K562 (cell line): ENCODE results near the gene RNF215.

Experiments
- ARID2 ChIP-seq: fragments of 450-650 bp; IDR thresholded peaks from 2 replicates; pipeline ENCODE4 v1.6.1; 2017; ENCODE audit warnings: antibody characterized with exemption, mild to moderate bottlenecking
- CBX8 ChIP-seq: fragments of 200-600 bp; sonication (generic); IDR thresholded peaks from 2 replicates; pipeline ENCODE4 v1.6.1; 2012; ENCODE audit warnings: borderline replicate concordance, mixed run types, low read depth, mild to moderate bottlenecking, moderate library complexity, mixed read lengths, low read length, control low read depth, inconsistent platforms; ENCODE audit not compliant: poor library complexity, severe bottlenecking; ENCODE audit errors: extremely low read depth
- EZH2 ChIP-seq: IDR thresholded peaks from 2 replicates; pipeline ENCODE4 v1.6.1; 2012; ENCODE audit warnings: low read depth, mild to moderate bottlenecking, inconsistent platforms, low read length, borderline replicate concordance
- FOXK2 ChIP-seq, 2 experiments: fragments of 450-650 bp; IDR thresholded peaks in 1 of 2; conservative IDR thresholded peaks in 1 of 2; 2 replicates each; pipeline ENCODE4 v1.6.1; 2016; ENCODE audit warnings: low read depth in 2 of 2, mild to moderate bottlenecking in 1 of 2
- POLR2A ChIP-seq: fragments of 450-650 bp; conservative IDR thresholded peaks from 2 replicates; pipeline ENCODE4 v1.6.1; 2016
- POLR2AphosphoS5 ChIP-seq: IDR thresholded peaks from 2 replicates; pipeline ENCODE4 v1.6.1; 2011; ENCODE audit warnings: mild to moderate bottlenecking, low read depth, low read length, moderate library complexity; ENCODE audit not compliant: control insufficient read depth, insufficient read depth
- RFX5 ChIP-seq: IDR thresholded peaks from 2 replicates; pipeline ENCODE4 v1.6.1; 2011; ENCODE audit warnings: low read depth, mild to moderate bottlenecking, improper control_type of control experiment, low read length
- SMARCC2 ChIP-seq: fragments of 450-650 bp; IDR thresholded peaks from 2 replicates; pipeline ENCODE4 v1.6.1; 2017; ENCODE audit warnings: antibody characterized with exemption, moderate library complexity, mild to moderate bottlenecking, low read depth
- ZZZ3 ChIP-seq: fragments of 450-650 bp; IDR thresholded peaks from 2 replicates; pipeline ENCODE4 v1.6.1; 2016; ENCODE audit warnings: antibody characterized with exemption, mild to moderate bottlenecking, moderate library complexity
- TF ChIP-seq, protein P1 (sequence below): sonication (generic); formaldehyde crosslinking; IDR thresholded peaks from 2 replicates; pipeline ENCODE4 v1.8.1; 2023; ENCODE audit warnings: mild to moderate bottlenecking, missing genetic modification reagents
- TF ChIP-seq, protein P2 (sequence below): sonication (generic); formaldehyde crosslinking; IDR thresholded peaks from 2 replicates; pipeline ENCODE4 v1.5.0; 2020; ENCODE audit warnings: missing genetic modification reagents
- TF ChIP-seq, protein P3 (sequence below), 3 experiments: IDR thresholded peaks in 2 of 3; conservative IDR thresholded peaks in 1 of 3; 2 replicates each; pipeline ENCODE4 v1.5.1; 2011 to 2012; ENCODE audit warnings: low read length in 3 of 3, mild to moderate bottlenecking in 3 of 3, control low read depth in 2 of 3, improper control_type of control experiment in 1 of 3, inconsistent platforms in 1 of 3, low read depth in 1 of 3, mixed read lengths in 1 of 3, moderate library complexity in 1 of 3; ENCODE audit not compliant: insufficient read depth in 2 of 3

DNA sequence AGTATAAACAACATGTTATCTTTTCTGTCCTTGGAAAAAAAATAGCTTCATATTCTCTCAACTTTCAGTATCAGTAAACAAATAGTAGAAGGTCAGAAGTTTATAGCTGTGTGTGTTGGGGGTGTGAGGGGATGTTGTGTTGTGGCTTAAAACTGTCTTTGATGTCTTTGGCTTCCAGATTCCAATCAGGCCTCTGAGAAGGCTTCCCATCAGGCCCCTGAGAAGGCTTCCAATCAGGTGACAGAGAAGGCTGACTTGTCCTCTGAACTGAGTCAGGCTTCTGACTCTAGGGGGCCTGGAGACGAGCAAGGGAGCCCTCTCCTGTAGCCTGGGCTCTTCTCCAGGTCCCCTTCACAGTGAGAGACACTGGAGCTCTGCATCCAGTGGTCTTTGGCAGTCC, 47.6 kb upstream of the RNF215 start:
- TF ChIP-seq, protein P1, sequence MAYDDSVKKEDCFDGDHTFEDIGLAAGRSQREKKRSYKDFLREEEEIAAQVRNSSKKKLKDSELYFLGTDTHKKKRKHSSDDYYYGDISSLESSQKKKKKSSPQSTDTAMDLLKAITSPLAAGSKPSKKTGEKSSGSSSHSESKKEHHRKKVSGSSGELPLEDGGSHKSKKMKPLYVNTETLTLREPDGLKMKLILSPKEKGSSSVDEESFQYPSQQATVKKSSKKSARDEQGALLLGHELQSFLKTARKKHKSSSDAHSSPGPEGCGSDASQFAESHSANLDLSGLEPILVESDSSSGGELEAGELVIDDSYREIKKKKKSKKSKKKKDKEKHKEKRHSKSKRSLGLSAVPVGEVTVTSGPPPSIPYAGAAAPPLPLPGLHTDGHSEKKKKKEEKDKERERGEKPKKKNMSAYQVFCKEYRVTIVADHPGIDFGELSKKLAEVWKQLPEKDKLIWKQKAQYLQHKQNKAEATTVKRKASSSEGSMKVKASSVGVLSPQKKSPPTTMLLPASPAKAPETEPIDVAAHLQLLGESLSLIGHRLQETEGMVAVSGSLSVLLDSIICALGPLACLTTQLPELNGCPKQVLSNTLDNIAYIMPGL: no peak
- TF ChIP-seq, protein P2, sequence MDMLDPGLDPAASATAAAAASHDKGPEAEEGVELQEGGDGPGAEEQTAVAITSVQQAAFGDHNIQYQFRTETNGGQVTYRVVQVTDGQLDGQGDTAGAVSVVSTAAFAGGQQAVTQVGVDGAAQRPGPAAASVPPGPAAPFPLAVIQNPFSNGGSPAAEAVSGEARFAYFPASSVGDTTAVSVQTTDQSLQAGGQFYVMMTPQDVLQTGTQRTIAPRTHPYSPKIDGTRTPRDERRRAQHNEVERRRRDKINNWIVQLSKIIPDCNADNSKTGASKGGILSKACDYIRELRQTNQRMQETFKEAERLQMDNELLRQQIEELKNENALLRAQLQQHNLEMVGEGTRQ (CRISPR knock-in tag): no peak
- TF ChIP-seq EZH2: no peak
- TF ChIP-seq, protein P3, sequence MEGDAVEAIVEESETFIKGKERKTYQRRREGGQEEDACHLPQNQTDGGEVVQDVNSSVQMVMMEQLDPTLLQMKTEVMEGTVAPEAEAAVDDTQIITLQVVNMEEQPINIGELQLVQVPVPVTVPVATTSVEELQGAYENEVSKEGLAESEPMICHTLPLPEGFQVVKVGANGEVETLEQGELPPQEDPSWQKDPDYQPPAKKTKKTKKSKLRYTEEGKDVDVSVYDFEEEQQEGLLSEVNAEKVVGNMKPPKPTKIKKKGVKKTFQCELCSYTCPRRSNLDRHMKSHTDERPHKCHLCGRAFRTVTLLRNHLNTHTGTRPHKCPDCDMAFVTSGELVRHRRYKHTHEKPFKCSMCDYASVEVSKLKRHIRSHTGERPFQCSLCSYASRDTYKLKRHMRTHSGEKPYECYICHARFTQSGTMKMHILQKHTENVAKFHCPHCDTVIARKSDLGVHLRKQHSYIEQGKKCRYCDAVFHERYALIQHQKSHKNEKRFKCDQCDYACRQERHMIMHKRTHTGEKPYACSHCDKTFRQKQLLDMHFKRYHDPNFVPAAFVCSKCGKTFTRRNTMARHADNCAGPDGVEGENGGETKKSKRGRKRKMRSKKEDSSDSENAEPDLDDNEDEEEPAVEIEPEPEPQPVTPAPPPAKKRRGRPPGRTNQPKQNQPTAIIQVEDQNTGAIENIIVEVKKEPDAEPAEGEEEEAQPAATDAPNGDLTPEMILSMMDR (IDR thresholded peaks at IDR 0.05 in 2 of 3, conservative IDR thresholded peaks at IDR 0.05 in 1 of 3; ENCODE audit: insufficient read depth in 2 of 3, low read depth in 1 of 3, low read length in 3 of 3): no peak
- no peak for TF ChIP-seq SMARCC2
- TF ChIP-seq ARID2: no peak
- no peak for TF ChIP-seq POLR2A
- TF ChIP-seq RFX5: no peak
- no peak for TF ChIP-seq ZZZ3
- TF ChIP-seq FOXK2 (conservative IDR thresholded peaks at IDR 0.05 in 1 of 2, IDR thresholded peaks at IDR 0.05 in 1 of 2; ENCODE audit: low read depth in 2 of 2): no peak
- TF ChIP-seq POLR2AphosphoS5: no peak
- no peak for TF ChIP-seq CBX8
